Calu3 (cell line): ENCODE results near the gene CCDC158. TPM values are rescaled to one million over a fixed set of nuclear protein-coding genes. Genes with fewer than 3 reads are reported as not detected.

ENCODE experiments used
- BruUV-seq: library from RNA; stranded (reverse); fragments of 400-500 nt; replicated peaks from 2 replicates; lab custom pipeline; 2021; lab: Mats Ljungman, UMichigan
- CTCF ChIA-PET: fragments of 300-600 bp; sonication (Branson Sonifier 250); formaldehyde crosslinking; loops from one replicate; lab custom pipeline; 2022; ENCODE audit warnings: antibody characterized with exemption; lab: Charles Lee
- DNase-seq: peaks from one replicate; pipeline ENCODE4 v3.0.0; 2022
- H3K27ac Mint-ChIP-seq: one replicate; pipeline ENCODE4 v1.8.0; 2022; ENCODE audit warnings: mixed read lengths; ENCODE audit not compliant: unreplicated experiment
- H3K27me3 Mint-ChIP-seq: one replicate; pipeline ENCODE4 v1.8.0; 2022; ENCODE audit warnings: mixed read lengths; ENCODE audit not compliant: unreplicated experiment
- H3K36me3 Mint-ChIP-seq: one replicate; pipeline ENCODE4 v1.8.0; 2022; ENCODE audit warnings: mild to moderate bottlenecking, moderate library complexity, mixed read lengths; ENCODE audit not compliant: insufficient read depth, unreplicated experiment
- H3K4me1 Mint-ChIP-seq: one replicate; pipeline ENCODE4 v1.8.0; 2022; ENCODE audit warnings: mild to moderate bottlenecking, low read depth, mixed read lengths; ENCODE audit not compliant: unreplicated experiment
- H3K4me3 Mint-ChIP-seq: one replicate; pipeline ENCODE4 v1.8.0; 2022; ENCODE audit warnings: mild to moderate bottlenecking, low read depth, moderate library complexity, mixed read lengths; ENCODE audit not compliant: unreplicated experiment
- H3K9me3 Mint-ChIP-seq: one replicate; pipeline ENCODE4 v1.8.0; 2022; ENCODE audit warnings: low read depth, mixed read lengths; ENCODE audit not compliant: unreplicated experiment
- CTCF ChIP-seq: fragments of 200-600 bp; IDR thresholded peaks from one replicate; pipeline ENCODE4 v1.8.0; 2022; ENCODE audit warnings: antibody characterized with exemption; ENCODE audit not compliant: unreplicated experiment
- intact Hi-C: fragments of 100-400 bp; cut with micrococcal nuclease; formaldehyde crosslinking; loops from one replicate; pipeline ENCODE4 v1.10.0; 2022; ENCODE audit not compliant: unreplicated experiment
- total RNA-seq: library from RNA; stranded (reverse); gene quantifications from 2 replicates; pipeline ENCODE4 v1.2.3, GENCODE V29; 2022

The CCDC158 gene
- total RNA-seq, 1 experiment from 2014 or later = not detected

GRCh38 chr4:76301068-76301774 is 119.7 kb downstream of the CCDC158 start:
- CTCF ChIA-PET = no interaction called here
- intact Hi-C loops = no loop called here
- H3K9me3 Mint-ChIP-seq = peaks cover 4% of the 10 kb centered on the region
- DNase-seq = peak; percentile 35
- TF ChIP-seq CTCF = no peak
- H3K4me1 Mint-ChIP-seq = peaks cover 52% of the 10 kb centered on the region
- no TSS peak for BruUV-seq
- H3K4me3 Mint-ChIP-seq = no peak overlapping the region
- peaks cover 4% of the 10 kb centered on the region for H3K36me3 Mint-ChIP-seq
- H3K27ac Mint-ChIP-seq = peak overlapping the region; percentile 77
- H3K27me3 Mint-ChIP-seq = no peaks in the 10 kb centered on the region

DNA sequence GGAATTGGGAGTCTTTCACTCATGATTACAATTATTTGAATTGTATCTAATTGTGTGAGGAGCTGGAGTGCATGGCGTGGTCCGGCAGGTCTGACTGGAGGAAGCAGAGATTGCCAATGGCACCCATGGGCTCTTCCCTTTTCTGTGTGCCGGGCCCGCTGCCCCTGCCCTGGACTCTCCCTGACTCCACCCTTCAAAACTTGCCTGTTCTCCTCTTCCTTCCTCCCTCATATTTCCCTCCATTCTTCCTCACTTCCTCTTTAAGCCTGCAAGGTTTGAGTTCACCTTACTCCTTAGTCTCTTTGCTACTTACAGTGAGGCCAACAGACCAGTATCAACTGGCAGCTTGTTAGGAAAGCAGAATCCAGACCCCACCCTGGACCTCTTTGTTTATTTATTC is 120.9 kb downstream of the CCDC158 start:
- no TSS peak for BruUV-seq
- Mint-ChIP-seq H3K4me1 (peaks cover 44% of the 10 kb centered on the region), H3K4me3 (no peak overlapping the region), H3K36me3 (no peaks in the 10 kb centered on the region), H3K9me3 (peaks cover 4% of the 10 kb centered on the region), H3K27ac (peak overlapping the region; percentile 10), H3K27me3 (no peaks in the 10 kb centered on the region)
- intact Hi-C loops = no loop called here
- CTCF ChIA-PET = no interaction called here
- no peak for DNase-seq
- no peak for TF ChIP-seq CTCF

GRCh38 chr4:76298227-76298626 is 122.7 kb downstream of the CCDC158 start:
- CTCF ChIA-PET = no interaction called here
- H3K9me3 Mint-ChIP-seq = peaks cover 4% of the 10 kb centered on the region
- peaks cover 36% of the 10 kb centered on the region for H3K4me1 Mint-ChIP-seq
- H3K27ac Mint-ChIP-seq = no peak overlapping the region
- intact Hi-C loops = no loop called here
- H3K4me3 Mint-ChIP-seq = no peak overlapping the region
- DNase-seq = no peak
- H3K36me3 Mint-ChIP-seq = no peaks in the 10 kb centered on the region
- TF ChIP-seq CTCF = no peak
- no TSS peak for BruUV-seq
- H3K27me3 Mint-ChIP-seq = no peaks in the 10 kb centered on the region

- no peak for TF ChIP-seq CTCF
These were observed 124.6 kb downstream of the CCDC158 start for GRCh38 chr4:76296286-76296820.

More at GRCh38 chr4:76296286-76296820, 124.6 kb downstream of the CCDC158 start:
- no peak overlapping the region for H3K4me3 Mint-ChIP-seq
- peaks cover 23% of the 10 kb centered on the region for H3K4me1 Mint-ChIP-seq
- intact Hi-C loops = no loop called here
- no TSS peak for BruUV-seq
- no peak for DNase-seq
- H3K9me3 Mint-ChIP-seq = peaks cover 6% of the 10 kb centered on the region
- no peaks in the 10 kb centered on the region for H3K27me3 Mint-ChIP-seq
- no peak overlapping the region for H3K27ac Mint-ChIP-seq
- no peaks in the 10 kb centered on the region for H3K36me3 Mint-ChIP-seq
- CTCF ChIA-PET = interaction anchor here (0.7 kb wide), 1 partner anchor 11 kb away, joined by 3 read pairs; no protein-coding TSS in a partner anchor
